Measurements from ENCODE around the gene ZPR1. TPM values are rescaled to one million over a fixed set of nuclear protein-coding genes. Genes with fewer than 3 reads are reported as not detected.

Gene ZPR1
- polyA plus RNA-seq, 3 donors, result 23.7 to 39.2 (median 27.7) TPM

DNA sequence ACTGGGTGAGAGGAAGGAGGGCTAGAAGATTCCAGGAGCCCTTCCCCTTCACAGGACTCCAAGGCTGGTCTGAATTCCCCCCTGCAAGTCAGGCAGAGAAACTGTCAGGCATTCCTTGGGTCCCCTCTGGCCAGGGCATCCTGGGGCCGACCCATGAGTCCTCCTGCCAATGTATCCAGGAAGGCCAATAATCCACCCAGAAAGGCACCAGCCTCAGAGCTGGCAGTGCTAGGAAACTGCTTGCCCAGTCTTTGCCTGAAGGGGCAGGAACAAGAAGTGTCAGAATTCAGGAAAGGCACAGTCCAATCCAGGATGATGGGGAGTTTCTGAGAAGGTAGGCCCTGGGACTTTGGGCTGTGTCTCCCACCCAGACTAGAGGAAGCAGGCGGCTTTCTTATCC is 56.0 kb downstream of the ZPR1 start:
- no peak overlapping the region for H3K27ac ChIP-seq (ENCODE audit: low read depth, low read length)
- WGBS, 3 donors, result 83 to 95% (median 84%) methylated on average over 2 of the region's 2 CpGs

DNA sequence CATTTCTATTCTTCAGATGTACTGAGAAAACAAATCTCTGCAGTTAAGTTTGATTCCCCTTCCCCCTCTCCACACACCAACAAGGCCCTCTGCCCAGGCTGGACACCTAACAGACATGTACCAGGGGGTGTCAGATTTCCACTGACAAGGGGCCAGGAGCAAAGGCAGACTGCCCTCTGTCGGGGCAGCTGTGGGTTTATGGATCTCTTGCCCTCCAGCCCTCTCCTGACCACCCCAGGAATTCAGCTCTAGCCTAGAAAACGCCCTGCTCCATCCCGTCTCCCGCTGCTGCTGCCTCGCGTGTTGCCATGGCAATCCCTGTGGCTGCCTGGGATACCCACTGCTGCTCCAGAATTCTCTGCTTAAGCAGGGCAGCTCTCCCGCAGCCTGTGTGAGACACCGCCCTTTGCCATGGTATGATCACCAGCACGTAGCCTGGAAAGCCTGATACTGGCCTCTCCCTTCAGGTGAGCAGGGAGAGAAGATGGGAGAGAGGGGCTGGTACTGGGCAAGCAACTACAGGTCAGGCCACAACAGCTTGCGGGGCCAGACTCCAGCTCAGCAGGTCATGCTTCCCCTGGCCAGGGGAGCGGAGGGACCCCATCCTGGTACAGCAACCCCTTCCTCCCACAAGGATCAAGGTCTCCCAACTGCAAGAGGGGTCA is 56.6 kb downstream of the ZPR1 start:
- H3K27ac ChIP-seq (ENCODE audit: low read depth, low read length), result no peak overlapping the region
- WGBS, 3 donors, result 71 to 76% (median 73%) methylated on average over 11 of the region's 11 CpGs

DNA sequence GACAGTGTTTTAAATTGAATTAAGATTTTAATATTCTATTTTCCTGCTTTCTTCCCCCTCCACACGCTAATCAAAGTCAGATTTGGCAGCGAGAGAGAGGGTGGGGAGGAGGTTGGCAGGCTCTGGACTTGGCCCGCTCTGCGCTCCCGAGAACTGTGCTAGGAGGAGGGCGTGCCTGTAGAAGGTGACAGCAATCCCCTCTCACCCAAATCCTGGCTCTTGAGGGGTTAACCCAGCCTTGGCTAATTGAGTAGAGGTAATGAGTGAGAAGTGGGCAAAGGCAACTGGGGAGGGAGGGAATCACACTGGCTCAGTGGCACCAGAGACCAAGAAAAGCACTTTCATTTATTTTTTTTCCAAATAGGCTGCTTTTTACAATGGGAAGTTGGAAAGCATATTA is 57.2 kb downstream of the ZPR1 start:
- WGBS, 3 donors, result 49 to 62% (median 60%) methylated on average over 6 of the region's 6 CpGs
- no peak overlapping the region for H3K27ac ChIP-seq (ENCODE audit: low read depth, low read length)

DNA sequence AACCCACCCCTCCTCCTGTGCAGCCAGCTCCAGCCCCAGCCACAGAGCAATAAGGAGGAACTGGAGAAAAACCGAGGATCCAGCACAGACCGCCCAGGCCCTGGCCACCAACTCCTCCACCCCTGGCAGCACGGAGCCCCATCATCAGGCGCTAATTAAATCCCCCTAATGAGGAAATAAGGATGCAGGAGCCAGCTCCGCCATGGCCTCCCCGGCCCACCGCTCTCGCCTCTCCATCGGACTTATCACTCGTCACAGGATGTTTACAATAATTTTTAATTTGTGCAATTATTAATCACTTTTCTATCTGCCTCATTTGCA is 57.6 kb downstream of the ZPR1 start:
- no peak overlapping the region for H3K27ac ChIP-seq (ENCODE audit: low read depth, low read length)
- WGBS, 3 donors, result 66 to 85% (median 66%) methylated on average over 10 of the region's 10 CpGs

DNA sequence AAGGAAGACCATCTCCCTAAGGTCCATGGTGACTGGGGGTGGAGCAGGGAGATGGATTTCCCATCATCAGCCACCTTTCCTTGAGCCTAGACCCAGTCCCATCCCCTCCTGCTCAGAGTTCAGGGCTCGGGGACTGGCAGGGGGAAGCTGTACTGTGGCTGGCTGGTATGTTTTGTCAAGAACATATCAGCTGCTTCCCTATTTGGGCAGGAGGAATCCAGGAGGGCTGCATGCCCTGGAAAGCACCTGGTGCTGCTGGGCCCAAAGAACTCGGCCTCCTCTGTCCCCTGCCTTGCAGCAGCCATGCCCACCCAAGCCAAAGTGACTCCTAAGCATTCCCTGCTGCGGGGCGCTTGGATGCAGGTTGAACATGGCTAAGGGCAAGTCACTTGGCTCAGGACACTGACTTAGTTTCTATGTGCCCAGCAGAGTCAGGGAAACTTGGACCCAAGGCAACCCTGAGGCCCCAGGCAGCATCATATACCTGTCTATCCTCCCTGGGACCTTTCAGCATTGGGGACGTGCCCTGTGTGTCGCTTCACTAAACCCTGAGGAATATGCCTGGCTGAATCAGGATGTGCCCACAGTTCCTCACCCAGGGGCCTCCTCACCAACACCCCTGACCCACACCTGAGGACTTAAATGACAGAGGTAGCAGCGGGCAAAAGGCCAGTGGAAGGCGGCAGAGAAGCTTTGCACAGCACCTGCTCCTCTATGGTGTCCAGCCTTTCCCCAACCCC is 58.2 kb downstream of the ZPR1 start:
- WGBS, 3 donors, result 89 to 90% (median 90%) methylated on average over 8 of the region's 8 CpGs
- no peak overlapping the region for H3K27ac ChIP-seq (ENCODE audit: low read depth, low read length)

DNA sequence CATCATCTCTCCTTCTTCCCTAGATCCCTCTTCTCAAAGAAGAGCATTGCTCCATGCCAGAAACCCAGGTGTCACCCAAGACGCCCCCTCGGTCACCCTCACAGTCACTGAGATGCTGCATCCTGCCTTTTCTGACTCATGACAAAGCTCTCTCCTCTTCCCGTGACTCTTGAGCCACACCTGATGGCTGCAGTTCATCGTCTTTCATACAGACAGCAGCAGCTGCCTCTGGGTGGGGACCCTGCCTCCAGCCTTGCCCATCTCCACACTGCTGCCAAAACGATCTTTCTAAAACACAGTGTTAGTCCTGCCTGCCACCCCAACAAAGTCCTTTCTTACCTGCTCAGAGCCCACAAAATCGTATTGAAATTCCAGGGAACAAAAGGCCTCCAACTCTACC is 59.8 kb downstream of the ZPR1 start:
- no peak overlapping the region for H3K27ac ChIP-seq (ENCODE audit: low read depth, low read length)
- WGBS, 3 donors, result 77 to 81% (median 80%) methylated on average over 6 of the region's 6 CpGs

DNA sequence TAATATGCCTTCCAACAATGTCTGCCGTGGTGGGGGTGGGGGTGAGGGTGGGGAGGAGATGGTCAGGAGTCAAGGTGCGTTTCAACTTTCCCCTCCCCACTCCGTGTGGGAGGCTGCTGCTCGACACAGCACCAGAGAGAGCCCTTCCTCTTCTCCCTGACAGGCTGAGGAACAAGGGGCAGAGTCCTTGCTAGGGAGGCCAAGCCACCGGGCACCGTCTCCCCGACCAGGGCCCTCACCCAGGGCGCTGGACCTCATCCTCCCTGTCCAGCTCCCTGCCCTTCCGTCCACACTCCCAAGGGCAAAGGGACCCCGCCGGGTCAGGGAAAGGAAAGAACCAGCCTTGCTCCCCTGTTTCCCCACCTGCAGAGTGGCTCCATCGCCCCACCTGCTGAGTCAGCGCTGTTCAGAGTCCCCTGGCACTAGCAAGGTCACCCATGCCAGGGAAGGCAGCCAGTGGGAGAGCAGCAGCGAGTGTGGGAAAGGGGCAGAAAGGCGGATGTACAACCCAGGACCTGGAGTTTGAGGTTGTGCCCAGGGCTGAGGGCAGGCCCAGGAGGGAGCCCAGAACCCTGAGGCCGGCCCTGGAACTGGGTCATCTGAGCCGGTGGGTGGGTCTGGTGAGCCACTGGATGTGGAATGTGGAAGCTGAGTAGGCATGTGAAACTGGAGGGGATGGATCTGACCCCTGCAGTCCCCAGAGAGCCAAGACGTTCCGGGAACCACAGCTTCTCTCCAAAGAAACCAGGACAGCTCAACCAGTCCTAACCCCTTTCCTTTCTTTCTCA is 62.2 kb downstream of the ZPR1 start:
- H3K27ac ChIP-seq (ENCODE audit: low read depth, low read length), result no peak overlapping the region
- WGBS, 3 donors, result 54 to 71% (median 69%) methylated on average over 19 of the region's 19 CpGs

DNA sequence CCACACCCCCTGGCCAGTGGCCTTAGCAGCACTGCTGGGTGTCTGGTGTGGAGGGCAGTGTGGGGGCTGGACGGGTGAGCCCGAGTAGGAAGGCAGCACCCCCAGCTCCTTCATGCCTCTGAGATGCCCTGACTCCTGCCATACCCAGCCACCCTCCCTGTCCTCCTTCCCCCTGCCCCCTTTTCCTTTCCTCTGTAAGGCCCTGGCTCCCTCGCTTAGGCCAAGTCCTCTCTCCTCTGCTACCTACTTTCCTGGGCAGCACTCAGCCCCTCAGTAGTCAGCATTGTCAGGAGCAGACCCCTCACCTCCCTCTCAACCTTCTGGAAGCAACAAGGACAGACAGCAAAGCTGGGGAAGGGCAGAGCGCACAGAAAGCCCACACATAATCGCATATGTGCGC is 63.0 kb downstream of the ZPR1 start:
- 74 to 89% (median 84%) methylated on average over 6 of the region's 6 CpGs for WGBS, 3 donors
- H3K27ac ChIP-seq (ENCODE audit: low read depth, low read length), result no peak overlapping the region

Other genes with a start within 250 kb of the ZPR1 start
- 10 to 100 TPM in 2 of 3 donors, 1 to 10 TPM in 1; 8.1 to 17.8 (median 11.0) TPM for gene BUD13, start 15.0 kb downstream of the ZPR1 start, polyA plus RNA-seq
- 1 to 10 TPM in 1 of 3 donors, not detected in 2; 4.7 TPM for gene APOA5, start 3.9 kb upstream of the ZPR1 start, polyA plus RNA-seq
- gene APOA4, start 35.3 kb upstream of the ZPR1 start, polyA plus RNA-seq, result 1 to 10 TPM in 1 of 3 donors, under 1 TPM in 1, not detected in 1; 0.31 to 1.4 TPM
- gene APOC3, start 41.9 kb upstream of the ZPR1 start, polyA plus RNA-seq, result under 1 TPM in 2 of 3 donors, not detected in 1; 0.21 to 0.43 TPM
- gene APOA1, start 49.6 kb upstream of the ZPR1 start, polyA plus RNA-seq, result 1 to 10 TPM in 2 of 3 donors, under 1 TPM in 1; 0.45 to 3.5 (median 1.3) TPM

All from adipose tissue (tissue), 3 donors.